ENCODE data around the gene IFNA5.

Gene IFNA5

GRCh38 chr9:21322911-21323461, 17.9 kb upstream of the IFNA5 start:
- H3K27ac ChIP-seq = no peak overlapping the region
- no peaks in the 10 kb centered on the region for H3K9me3 ChIP-seq
- no peak for TF ChIP-seq CTCF (IDR thresholded peaks at IDR 0.05)
- H3K4me3 ChIP-seq (ENCODE audit: low read depth in 1 of 2, low read length in 1 of 2) = no peak overlapping the region
- H3K4me1 ChIP-seq (ENCODE audit: control insufficient read depth in 1 of 2, insufficient read depth in 1 of 2, low read depth in 1 of 2, low read length in 1 of 2) = peaks cover 6 to 7% of the 10 kb centered on the region in 2 experiments
- H3K36me3 ChIP-seq = peaks cover 56% of the 10 kb centered on the region
- H3K27me3 ChIP-seq = no peaks in the 10 kb centered on the region

- H3K27me3 ChIP-seq = peaks cover 5% of the 10 kb centered on the region
- peaks cover 50% of the 10 kb centered on the region for H3K36me3 ChIP-seq
- no peak overlapping the region for H3K27ac ChIP-seq
- no peak overlapping the region for H3K4me3 ChIP-seq (ENCODE audit: low read depth in 1 of 2, low read length in 1 of 2)
- peaks cover 6 to 7% of the 10 kb centered on the region in 2 experiments for H3K4me1 ChIP-seq (ENCODE audit: control insufficient read depth in 1 of 2, insufficient read depth in 1 of 2, low read depth in 1 of 2, low read length in 1 of 2)
- no peak for TF ChIP-seq CTCF (IDR thresholded peaks at IDR 0.05)
- no peaks in the 10 kb centered on the region for H3K9me3 ChIP-seq
Observed at GRCh38 chr9:21320465-21320864, 15.4 kb upstream of the IFNA5 start.

- TF ChIP-seq CTCF (IDR thresholded peaks at IDR 0.05) = no peak
- H3K4me3 ChIP-seq (ENCODE audit: low read depth in 1 of 2, low read length in 1 of 2) = no peak overlapping the region
- H3K27ac ChIP-seq = no peak overlapping the region
- peaks cover 4 to 5% of the 10 kb centered on the region in 2 experiments for H3K4me1 ChIP-seq (ENCODE audit: control insufficient read depth in 1 of 2, insufficient read depth in 1 of 2, low read depth in 1 of 2, low read length in 1 of 2)
- H3K27me3 ChIP-seq = peaks cover 5% of the 10 kb centered on the region
- H3K36me3 ChIP-seq = peaks cover 28% of the 10 kb centered on the region
- H3K9me3 ChIP-seq = no peaks in the 10 kb centered on the region
Observed at GRCh38 chr9:21317956-21318923, 13.1 kb upstream of the IFNA5 start.

- Histone ChIP-seq H3K4me1 (ENCODE audit: control insufficient read depth in 1 of 2, insufficient read depth in 1 of 2, low read depth in 1 of 2, low read length in 1 of 2) (no peaks in the 10 kb centered on the region), H3K9me3 (no peaks in the 10 kb centered on the region), H3K4me3 (ENCODE audit: low read depth in 1 of 2, low read length in 1 of 2) (no peak overlapping the region), H3K27me3 (peaks cover 5% of the 10 kb centered on the region), H3K27ac (no peak overlapping the region), H3K36me3 (peaks cover 15% of the 10 kb centered on the region)
- no peak for TF ChIP-seq CTCF (IDR thresholded peaks at IDR 0.05)
Observed at GRCh38 chr9:21316860-21317259, 11.7 kb upstream of the IFNA5 start.

GRCh38 chr9:21316032-21316842, 11.1 kb upstream of the IFNA5 start:
- no peaks in the 10 kb centered on the region for H3K4me1 ChIP-seq (ENCODE audit: control insufficient read depth in 1 of 2, insufficient read depth in 1 of 2, low read depth in 1 of 2, low read length in 1 of 2)
- no peak for TF ChIP-seq CTCF (IDR thresholded peaks at IDR 0.05)
- no peak overlapping the region for H3K27ac ChIP-seq
- H3K36me3 ChIP-seq = peaks cover 9% of the 10 kb centered on the region
- H3K4me3 ChIP-seq (ENCODE audit: low read depth in 1 of 2, low read length in 1 of 2) = no peak overlapping the region
- no peaks in the 10 kb centered on the region for H3K9me3 ChIP-seq
- H3K27me3 ChIP-seq = peaks cover 5% of the 10 kb centered on the region

Data from neutrophil (primary cell).